Eye (tissue), 1 donor: Measurements from ENCODE around the gene PRDM10.
A peak's percentile ranks its signal among the peaks of the same experiment; 100 is the strongest.
"Not testable (repeated sequence)": the region's sequence is repeated elsewhere in the genome, so short reads cannot be mapped to it uniquely, and the experiment has no call there.

Source experiments
- DNase-seq: peaks from one replicate; pipeline ENCODE4 v3.0.0-alpha.2; 2015

PRDM10 gene

DNA sequence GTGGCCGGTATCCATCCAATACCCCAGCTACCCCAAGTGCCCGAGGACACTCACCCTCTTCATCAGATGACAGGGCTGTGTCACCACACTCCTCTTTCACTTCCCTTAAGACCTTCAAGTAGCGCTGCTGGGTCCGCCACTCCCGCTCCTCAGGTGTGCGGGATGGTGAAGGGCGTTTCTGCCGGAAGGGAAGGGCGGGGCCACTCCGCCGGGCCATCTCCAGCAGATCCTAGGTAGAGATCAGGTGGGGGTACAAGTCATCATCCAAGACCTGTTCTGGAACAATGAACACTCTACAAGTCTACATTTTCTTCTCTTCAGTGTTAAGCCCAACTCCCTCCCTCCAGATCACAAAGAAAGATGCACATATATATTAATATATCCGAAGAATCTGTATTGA, 117.3 kb downstream of the PRDM10 start:
- no peak for DNase-seq

GRCh38 chr11:129884581-129884980, 118.1 kb downstream of the PRDM10 start:
- DNase-seq: no peak

GRCh38 chr11:129881570-129882170, 121.0 kb downstream of the PRDM10 start:
- DNase-seq: peak; percentile 33

DNA sequence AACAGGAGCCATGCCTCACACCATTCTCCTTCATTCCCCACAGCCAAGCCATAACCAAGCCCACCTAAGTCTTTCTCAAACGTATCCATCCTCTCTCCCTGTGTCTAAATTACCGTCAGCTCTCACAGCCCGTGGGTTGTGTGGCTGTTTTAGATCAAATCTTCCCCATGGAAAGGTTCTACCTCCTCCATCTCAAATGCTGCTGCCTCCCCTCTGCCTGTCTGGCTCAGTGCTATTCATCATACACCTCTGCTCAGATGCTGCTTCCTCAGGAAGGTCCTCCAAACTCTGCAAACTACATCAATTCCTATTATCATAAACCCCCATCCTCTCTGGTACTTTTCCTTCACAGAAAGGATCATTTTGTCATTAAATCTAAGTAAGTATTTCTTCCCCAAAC, 122.3 kb downstream of the PRDM10 start:
- no peak for DNase-seq

DNA sequence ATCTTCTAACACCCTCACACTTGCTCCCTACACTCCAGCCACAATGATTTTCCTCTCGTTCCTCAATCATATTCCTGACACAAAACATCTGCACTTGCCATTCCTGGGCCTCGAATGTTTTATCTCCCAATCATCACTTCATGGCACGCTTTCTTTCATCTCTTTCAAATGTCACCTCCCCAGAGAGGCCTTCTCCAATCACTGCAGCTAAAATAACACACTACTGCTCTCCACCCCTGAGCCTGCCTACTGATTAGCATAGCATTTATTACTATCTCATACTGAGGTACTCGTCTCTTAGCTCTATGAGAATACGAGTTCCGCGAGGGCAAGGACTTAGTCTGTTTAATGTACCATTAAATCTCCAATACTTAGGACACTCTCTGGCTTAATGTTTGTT, 130.7 kb downstream of the PRDM10 start:
- DNase-seq: no peak

- not testable (repeated sequence) for DNase-seq
Measured at GRCh38 chr11:129868626-129869025, 134.0 kb downstream of the PRDM10 start.

- peak; percentile 59 for DNase-seq
Measured at GRCh38 chr11:129866311-129866710, 136.3 kb downstream of the PRDM10 start.

- DNase-seq: no peak
Measured at GRCh38 chr11:129865701-129866100, 136.9 kb downstream of the PRDM10 start.

DNA sequence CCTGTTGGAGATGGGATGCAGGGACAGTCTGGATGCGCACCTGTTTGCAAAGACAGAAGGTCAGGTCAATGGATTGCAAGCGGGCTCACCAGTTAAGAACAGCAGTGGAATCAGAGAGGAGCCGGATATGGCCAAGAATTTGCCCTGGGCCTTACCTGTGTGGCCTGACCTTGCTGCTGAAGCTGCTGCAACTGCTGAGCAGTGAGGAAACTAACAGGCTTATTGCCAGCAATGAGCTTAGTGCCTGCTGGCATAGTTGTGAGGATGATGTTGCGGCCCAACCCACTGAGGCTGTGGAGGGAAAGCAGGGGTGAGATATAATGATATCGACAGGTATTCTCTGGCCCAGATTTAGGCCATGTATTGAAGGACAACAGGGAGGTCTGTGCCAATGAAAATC, 137.8 kb downstream of the PRDM10 start:
- no peak for DNase-seq

- DNase-seq: peak; percentile 89
Measured at GRCh38 chr11:129861702-129862522, 140.7 kb downstream of the PRDM10 start.

DNA sequence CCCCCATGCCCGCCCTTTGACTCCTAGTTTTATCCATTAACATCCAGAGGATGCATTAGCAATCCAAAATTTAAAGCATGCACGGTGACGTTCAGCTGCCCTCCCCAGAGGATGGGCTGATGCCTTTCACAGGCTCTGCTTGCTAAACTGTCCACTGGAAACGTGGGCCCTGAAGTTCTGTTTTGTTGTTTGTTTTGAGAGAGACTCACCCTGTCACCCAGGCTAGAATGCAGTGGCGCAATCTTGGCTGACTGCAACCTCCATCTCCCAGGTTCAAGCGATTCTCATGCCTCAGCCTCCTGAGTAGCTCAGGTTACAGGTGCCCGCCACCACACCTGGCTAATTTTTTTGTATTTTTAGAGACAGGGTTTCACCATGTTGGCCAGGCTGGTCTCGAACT, 146.6 kb downstream of the PRDM10 start:
- DNase-seq: no peak

GRCh38 chr11:129855086-129855485, 147.5 kb downstream of the PRDM10 start:
- DNase-seq: no peak

DNA sequence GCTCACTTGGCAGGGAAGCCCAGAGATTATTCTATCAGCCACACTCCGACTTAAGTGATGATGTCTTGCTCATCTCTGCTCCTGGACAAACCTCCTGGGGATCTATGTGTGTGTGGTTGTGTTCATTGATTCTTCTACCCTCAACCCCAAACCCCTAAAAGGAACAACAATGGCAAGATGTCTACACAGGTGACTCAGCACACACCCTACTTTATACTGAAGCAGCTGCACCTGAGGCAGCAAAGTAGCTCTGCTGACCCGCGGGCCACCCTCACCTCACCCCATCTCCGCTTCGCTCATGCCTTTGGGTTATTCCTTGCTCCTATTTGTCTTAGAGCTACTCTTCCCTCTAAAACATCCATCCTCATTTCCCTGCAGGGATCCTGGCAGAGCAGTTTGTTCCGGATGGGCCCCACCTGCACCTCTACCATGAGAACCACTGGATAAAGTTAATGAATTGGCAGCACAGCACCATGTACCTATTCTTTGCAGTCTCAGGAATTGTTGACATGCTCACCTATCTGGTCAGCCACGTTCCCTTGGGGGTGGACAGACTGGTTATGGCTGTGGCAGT, 148.3 kb downstream of the PRDM10 start:
- no peak for DNase-seq

DNA sequence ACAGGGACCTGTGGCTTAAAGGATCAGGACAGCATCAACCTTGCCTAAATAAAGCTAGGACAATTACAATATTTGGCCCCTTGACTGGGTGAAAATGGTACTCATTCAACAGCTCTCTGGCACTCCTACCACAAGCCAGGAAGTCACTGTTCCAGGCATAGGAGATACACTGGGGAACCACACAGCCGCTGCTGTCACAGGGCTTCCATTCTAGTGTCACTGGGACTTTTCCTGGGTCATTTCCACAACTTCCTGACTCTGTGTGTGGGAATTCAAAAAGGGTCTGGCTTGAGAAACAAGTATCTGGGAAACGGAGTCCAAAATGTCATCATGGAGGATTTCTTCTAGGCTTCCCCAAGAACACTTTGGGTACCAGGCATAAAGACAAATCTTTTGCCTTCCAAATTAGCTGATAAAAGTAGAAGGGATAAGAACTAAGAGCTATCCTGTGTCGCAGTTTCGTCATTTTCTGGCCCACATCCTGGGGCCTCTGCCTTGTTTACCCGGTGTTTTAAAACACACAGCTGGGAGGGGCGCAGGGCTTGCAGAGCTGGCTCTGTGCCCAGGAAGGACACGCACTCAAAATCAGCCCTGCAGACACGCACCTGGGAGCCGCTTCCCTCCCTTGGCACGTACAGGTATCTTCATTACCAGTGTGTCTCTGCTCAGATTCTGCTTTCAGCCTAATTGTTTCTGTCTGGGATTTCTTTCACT, 149.0 kb downstream of the PRDM10 start:
- peak; percentile 49 for DNase-seq

DNA sequence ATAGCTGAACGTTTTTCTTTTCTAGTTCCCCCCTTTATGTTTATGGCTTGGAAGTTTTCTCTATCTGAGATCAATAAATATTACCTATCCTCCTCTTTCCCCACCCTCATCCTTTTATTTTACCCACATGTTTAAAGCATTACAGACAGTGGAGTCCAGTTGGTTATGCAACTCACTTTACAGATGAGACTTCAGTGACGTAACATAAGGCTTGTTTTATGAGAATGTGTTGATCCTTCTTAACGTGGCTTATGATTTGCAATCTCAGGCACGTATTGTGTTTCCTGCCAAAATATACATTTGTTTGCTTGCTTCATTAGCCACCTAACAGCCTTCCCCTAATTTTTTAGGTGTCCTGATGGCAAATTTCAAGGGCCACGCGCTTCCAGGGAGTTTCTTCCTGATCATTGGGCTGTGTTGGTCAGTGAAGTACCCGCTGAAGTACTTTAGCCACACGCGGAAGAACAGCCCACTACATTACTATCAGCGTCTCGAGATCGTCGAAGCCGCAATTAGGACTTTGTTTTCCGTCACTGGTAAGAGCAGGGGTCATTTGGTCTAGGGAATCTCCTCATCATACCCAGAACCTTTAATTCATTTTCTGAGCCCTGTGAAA, 150.4 kb downstream of the PRDM10 start:
- no peak for DNase-seq
